WTC11 (cell line): Measurements from ENCODE around the gene CDKN1B. TPM values are rescaled to one million over a fixed set of nuclear protein-coding genes. Genes with fewer than 3 reads are reported as not detected.

ENCODE experiments used
- ATAC-seq: fragments of 200-7000 bp; cut with Tn5 transposase; 2 replicates; pipeline ENCODE4 v1.10.0; 2021; ENCODE audit warnings: mild to moderate bottlenecking, moderate library complexity
- CTCF ChIA-PET: fragments of 300-600 bp; sonication (Branson Sonifier 250); formaldehyde crosslinking; loops from one replicate; lab custom pipeline; 2021; ENCODE audit warnings: antibody characterized with exemption; lab: Charles Lee
- POLR2A ChIA-PET: fragments of 350-600 bp; sonication (Branson Sonifier 250); formaldehyde crosslinking; loops from one replicate; lab custom pipeline; 2021; ENCODE audit warnings: antibody characterized with exemption; lab: Charles Lee
- DNase-seq: peaks from one replicate; pipeline ENCODE4 v3.0.0; 2021; ENCODE audit warnings: low spot score
- H3K27ac Mint-ChIP-seq: 2 replicates; pipeline ENCODE4 v1.8.0; 2021; ENCODE audit warnings: mixed read lengths
- H3K27me3 Mint-ChIP-seq: 2 replicates; pipeline ENCODE4 v1.8.0; 2021; ENCODE audit warnings: low read depth, mild to moderate bottlenecking, moderate library complexity, mixed read lengths
- H3K36me3 Mint-ChIP-seq: 2 replicates; pipeline ENCODE4 v1.8.0; 2021; ENCODE audit warnings: mixed read lengths
- H3K4me1 Mint-ChIP-seq: 2 replicates; pipeline ENCODE4 v1.8.0; 2022; ENCODE audit warnings: mixed read lengths
- H3K4me3 Mint-ChIP-seq: 2 replicates; pipeline ENCODE4 v1.8.0; 2021; ENCODE audit warnings: mild to moderate bottlenecking, moderate library complexity, mixed read lengths
- H3K9me3 Mint-ChIP-seq: 2 replicates; pipeline ENCODE4 v1.8.0; 2021; ENCODE audit warnings: mixed read lengths
- ATF1 ChIP-seq: sonication (generic); formaldehyde crosslinking; IDR thresholded peaks from 2 replicates; pipeline ENCODE4 v1.8.1; 2023; ENCODE audit warnings: mild to moderate bottlenecking, moderate library complexity, missing genetic modification reagents
- CREM ChIP-seq: sonication (generic); formaldehyde crosslinking; IDR thresholded peaks from 2 replicates; pipeline ENCODE4 v1.8.1; 2022; ENCODE audit warnings: mild to moderate bottlenecking, missing genetic modification reagents, moderate library complexity
- GRHL2 ChIP-seq: fragments of 250-450 bp; sonication (Bioruptor Pico); IDR thresholded peaks from 2 replicates; pipeline ENCODE4 v1.8.0; 2022; ENCODE audit warnings: mild to moderate bottlenecking, moderate library complexity; ENCODE audit not compliant: insufficient replicate concordance, severe bottlenecking
- IRF2 ChIP-seq: sonication (generic); formaldehyde crosslinking; IDR thresholded peaks from 2 replicates; pipeline ENCODE4 v1.8.0; 2022; ENCODE audit warnings: low read depth, missing genetic modification reagents, borderline replicate concordance
- NFE2L1 ChIP-seq: sonication (generic); formaldehyde crosslinking; IDR thresholded peaks from 2 replicates; pipeline ENCODE4 v1.8.1; 2023; ENCODE audit warnings: missing genetic modification reagents
- NR2C2 ChIP-seq: sonication (generic); formaldehyde crosslinking; IDR thresholded peaks from 2 replicates; pipeline ENCODE4 v1.8.0; 2022; ENCODE audit warnings: mild to moderate bottlenecking, missing genetic modification reagents
- PRRX2 ChIP-seq: fragments of 250-450 bp; sonication (Bioruptor Pico); IDR thresholded peaks from 2 replicates; pipeline ENCODE4 v1.8.0; 2021; ENCODE audit warnings: mild to moderate bottlenecking
- TEAD1 ChIP-seq: sonication (generic); formaldehyde crosslinking; IDR thresholded peaks from 2 replicates; pipeline ENCODE4 v1.8.0; 2022; ENCODE audit warnings: mild to moderate bottlenecking, missing genetic modification reagents
- total RNA-seq: library from RNA; stranded (reverse); gene quantifications from 3 replicates; pipeline ENCODE4 v1.2.3, GENCODE V29; 2021
- TF ChIP-seq, protein P1 (sequence below): sonication (generic); formaldehyde crosslinking; IDR thresholded peaks from 2 replicates; pipeline ENCODE4 v1.8.1; 2023; ENCODE audit warnings: mild to moderate bottlenecking, missing genetic modification reagents
- TF ChIP-seq, protein P2 (sequence below): sonication (generic); formaldehyde crosslinking; IDR thresholded peaks from 2 replicates; pipeline ENCODE4 v1.8.1; 2022; ENCODE audit warnings: low read depth, mild to moderate bottlenecking, moderate library complexity, missing genetic modification reagents, borderline replicate concordance
- TF ChIP-seq, protein P3 (sequence below): sonication (generic); formaldehyde crosslinking; IDR thresholded peaks from 2 replicates; pipeline ENCODE4 v1.8.0; 2022; ENCODE audit warnings: mild to moderate bottlenecking, missing genetic modification reagents
- TF ChIP-seq, protein P4 (sequence below): sonication (generic); formaldehyde crosslinking; IDR thresholded peaks from 2 replicates; pipeline ENCODE4 v1.8.1; 2022; ENCODE audit warnings: mild to moderate bottlenecking, moderate library complexity, missing genetic modification reagents
- TF ChIP-seq, protein P5 (sequence below): sonication (generic); formaldehyde crosslinking; IDR thresholded peaks from 2 replicates; pipeline ENCODE4 v1.8.0; 2023; ENCODE audit warnings: mild to moderate bottlenecking, missing genetic modification reagents
- TF ChIP-seq, protein P6 (sequence below): fragments of 250-450 bp; sonication (Bioruptor Pico); IDR thresholded peaks from 2 replicates; pipeline ENCODE4 v1.9.0; 2021; ENCODE audit warnings: mild to moderate bottlenecking
- TF ChIP-seq, protein P7 (sequence below): fragments of 250-450 bp; sonication (Bioruptor Pico); IDR thresholded peaks from 2 replicates; pipeline ENCODE4 v1.9.0; 2021; ENCODE audit warnings: moderate library complexity, mild to moderate bottlenecking, inconsistent platforms, borderline replicate concordance

CDKN1B gene
- total RNA-seq, 1 experiment from 2014 or later: 34.2 TPM

DNA sequence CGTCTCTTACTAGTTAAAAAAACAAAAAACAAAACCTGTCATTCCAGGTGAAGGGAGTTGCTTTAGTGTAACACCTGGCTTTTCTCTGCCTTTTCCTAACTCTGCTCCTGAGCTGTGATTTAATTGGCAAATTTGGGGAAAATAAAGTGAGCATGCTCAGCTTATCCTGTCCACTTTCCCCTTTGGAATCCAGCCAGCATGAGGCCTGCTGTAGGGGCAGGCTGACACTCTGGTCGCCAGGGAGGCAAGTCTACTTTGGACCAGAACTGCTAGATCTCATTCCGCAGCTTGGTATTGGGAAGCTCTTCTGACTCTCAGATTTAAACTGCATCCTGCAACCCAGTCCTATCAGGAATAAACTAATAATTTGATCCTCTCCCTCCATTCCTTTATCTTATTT lies 30.1 kb downstream of the CDKN1B start:
- CTCF ChIA-PET: interaction anchor here (0.6 to 3.1 kb wide), 2 partner anchors 11 to 23 kb away, joined by 3 to 28 read pairs; no protein-coding TSS in a partner anchor
- TF ChIP-seq, protein P1, sequence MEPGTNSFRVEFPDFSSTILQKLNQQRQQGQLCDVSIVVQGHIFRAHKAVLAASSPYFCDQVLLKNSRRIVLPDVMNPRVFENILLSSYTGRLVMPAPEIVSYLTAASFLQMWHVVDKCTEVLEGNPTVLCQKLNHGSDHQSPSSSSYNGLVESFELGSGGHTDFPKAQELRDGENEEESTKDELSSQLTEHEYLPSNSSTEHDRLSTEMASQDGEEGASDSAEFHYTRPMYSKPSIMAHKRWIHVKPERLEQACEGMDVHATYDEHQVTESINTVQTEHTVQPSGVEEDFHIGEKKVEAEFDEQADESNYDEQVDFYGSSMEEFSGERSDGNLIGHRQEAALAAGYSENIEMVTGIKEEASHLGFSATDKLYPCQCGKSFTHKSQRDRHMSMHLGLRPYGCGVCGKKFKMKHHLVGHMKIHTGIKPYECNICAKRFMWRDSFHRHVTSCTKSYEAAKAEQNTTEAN: no peak
- TF ChIP-seq ATF1 (CRISPR knock-in tag) (no peak), IRF2 (no peak), NR2C2 (CRISPR knock-in tag) (no peak), CREM (CRISPR knock-in tag) (no peak), TEAD1 (CRISPR knock-in tag) (no peak), PRRX2 (no peak), NFE2L1 (CRISPR knock-in tag) (no peak), GRHL2 (CRISPR knock-in tag) (no peak)
- TF ChIP-seq, protein P2, sequence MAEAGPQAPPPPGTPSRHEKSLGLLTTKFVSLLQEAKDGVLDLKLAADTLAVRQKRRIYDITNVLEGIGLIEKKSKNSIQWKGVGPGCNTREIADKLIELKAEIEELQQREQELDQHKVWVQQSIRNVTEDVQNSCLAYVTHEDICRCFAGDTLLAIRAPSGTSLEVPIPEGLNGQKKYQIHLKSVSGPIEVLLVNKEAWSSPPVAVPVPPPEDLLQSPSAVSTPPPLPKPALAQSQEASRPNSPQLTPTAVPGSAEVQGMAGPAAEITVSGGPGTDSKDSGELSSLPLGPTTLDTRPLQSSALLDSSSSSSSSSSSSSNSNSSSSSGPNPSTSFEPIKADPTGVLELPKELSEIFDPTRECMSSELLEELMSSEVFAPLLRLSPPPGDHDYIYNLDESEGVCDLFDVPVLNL (CRISPR knock-in tag): no peak
- TF ChIP-seq, protein P3, sequence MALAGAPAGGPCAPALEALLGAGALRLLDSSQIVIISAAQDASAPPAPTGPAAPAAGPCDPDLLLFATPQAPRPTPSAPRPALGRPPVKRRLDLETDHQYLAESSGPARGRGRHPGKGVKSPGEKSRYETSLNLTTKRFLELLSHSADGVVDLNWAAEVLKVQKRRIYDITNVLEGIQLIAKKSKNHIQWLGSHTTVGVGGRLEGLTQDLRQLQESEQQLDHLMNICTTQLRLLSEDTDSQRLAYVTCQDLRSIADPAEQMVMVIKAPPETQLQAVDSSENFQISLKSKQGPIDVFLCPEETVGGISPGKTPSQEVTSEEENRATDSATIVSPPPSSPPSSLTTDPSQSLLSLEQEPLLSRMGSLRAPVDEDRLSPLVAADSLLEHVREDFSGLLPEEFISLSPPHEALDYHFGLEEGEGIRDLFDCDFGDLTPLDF (CRISPR knock-in tag): no peak
- TF ChIP-seq, protein P4, sequence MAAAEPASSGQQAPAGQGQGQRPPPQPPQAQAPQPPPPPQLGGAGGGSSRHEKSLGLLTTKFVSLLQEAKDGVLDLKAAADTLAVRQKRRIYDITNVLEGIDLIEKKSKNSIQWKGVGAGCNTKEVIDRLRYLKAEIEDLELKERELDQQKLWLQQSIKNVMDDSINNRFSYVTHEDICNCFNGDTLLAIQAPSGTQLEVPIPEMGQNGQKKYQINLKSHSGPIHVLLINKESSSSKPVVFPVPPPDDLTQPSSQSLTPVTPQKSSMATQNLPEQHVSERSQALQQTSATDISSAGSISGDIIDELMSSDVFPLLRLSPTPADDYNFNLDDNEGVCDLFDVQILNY (CRISPR knock-in tag): no peak
- TF ChIP-seq, protein P5, sequence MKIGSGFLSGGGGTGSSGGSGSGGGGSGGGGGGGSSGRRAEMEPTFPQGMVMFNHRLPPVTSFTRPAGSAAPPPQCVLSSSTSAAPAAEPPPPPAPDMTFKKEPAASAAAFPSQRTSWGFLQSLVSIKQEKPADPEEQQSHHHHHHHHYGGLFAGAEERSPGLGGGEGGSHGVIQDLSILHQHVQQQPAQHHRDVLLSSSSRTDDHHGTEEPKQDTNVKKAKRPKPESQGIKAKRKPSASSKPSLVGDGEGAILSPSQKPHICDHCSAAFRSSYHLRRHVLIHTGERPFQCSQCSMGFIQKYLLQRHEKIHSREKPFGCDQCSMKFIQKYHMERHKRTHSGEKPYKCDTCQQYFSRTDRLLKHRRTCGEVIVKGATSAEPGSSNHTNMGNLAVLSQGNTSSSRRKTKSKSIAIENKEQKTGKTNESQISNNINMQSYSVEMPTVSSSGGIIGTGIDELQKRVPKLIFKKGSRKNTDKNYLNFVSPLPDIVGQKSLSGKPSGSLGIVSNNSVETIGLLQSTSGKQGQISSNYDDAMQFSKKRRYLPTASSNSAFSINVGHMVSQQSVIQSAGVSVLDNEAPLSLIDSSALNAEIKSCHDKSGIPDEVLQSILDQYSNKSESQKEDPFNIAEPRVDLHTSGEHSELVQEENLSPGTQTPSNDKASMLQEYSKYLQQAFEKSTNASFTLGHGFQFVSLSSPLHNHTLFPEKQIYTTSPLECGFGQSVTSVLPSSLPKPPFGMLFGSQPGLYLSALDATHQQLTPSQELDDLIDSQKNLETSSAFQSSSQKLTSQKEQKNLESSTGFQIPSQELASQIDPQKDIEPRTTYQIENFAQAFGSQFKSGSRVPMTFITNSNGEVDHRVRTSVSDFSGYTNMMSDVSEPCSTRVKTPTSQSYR (CRISPR knock-in tag): no peak
- TF ChIP-seq, protein P6, sequence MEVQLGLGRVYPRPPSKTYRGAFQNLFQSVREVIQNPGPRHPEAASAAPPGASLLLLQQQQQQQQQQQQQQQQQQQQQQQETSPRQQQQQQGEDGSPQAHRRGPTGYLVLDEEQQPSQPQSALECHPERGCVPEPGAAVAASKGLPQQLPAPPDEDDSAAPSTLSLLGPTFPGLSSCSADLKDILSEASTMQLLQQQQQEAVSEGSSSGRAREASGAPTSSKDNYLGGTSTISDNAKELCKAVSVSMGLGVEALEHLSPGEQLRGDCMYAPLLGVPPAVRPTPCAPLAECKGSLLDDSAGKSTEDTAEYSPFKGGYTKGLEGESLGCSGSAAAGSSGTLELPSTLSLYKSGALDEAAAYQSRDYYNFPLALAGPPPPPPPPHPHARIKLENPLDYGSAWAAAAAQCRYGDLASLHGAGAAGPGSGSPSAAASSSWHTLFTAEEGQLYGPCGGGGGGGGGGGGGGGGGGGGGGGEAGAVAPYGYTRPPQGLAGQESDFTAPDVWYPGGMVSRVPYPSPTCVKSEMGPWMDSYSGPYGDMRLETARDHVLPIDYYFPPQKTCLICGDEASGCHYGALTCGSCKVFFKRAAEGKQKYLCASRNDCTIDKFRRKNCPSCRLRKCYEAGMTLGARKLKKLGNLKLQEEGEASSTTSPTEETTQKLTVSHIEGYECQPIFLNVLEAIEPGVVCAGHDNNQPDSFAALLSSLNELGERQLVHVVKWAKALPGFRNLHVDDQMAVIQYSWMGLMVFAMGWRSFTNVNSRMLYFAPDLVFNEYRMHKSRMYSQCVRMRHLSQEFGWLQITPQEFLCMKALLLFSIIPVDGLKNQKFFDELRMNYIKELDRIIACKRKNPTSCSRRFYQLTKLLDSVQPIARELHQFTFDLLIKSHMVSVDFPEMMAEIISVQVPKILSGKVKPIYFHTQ (CRISPR knock-in tag): no peak
- TF ChIP-seq, protein P7, sequence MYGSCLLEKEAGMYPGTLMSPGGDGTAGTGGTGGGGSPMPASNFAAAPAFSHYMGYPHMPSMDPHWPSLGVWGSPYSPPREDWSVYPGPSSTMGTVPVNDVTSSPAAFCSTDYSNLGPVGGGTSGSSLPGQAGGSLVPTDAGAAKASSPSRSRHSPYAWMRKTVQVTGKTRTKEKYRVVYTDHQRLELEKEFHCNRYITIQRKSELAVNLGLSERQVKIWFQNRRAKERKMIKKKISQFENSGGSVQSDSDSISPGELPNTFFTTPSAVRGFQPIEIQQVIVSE (CRISPR knock-in tag): no peak
- TF ChIP-seq, all 79 proteins: peak for 0
- DNase-seq (no peak), ATAC-seq (no peak)
- Mint-ChIP-seq H3K36me3 (no peaks in the 10 kb centered on the region), H3K4me1 (peaks cover 8% of the 10 kb centered on the region; the same call in 1 of the 2 replicates), H3K9me3 (0 out of 2 replicates have a peak, but pooled peaks cover 3% of the 10 kb centered on the region), H3K27ac (no peak overlapping the region), H3K27me3 (no peaks in the 10 kb centered on the region), H3K4me3 (no peak overlapping the region)
- POLR2A ChIA-PET: no interaction called here
